AML-193 (cell line): Measurements from ENCODE around the gene COX7A2L.
"Not testable (repeated sequence)": the region's sequence is repeated elsewhere in the genome, so short reads cannot be mapped to it uniquely, and the experiment has no call there.

Experiments used
- DNase-seq, 2 experiments: peaks; one replicate each; lab custom pipeline; 2025; lab: John Stamatoyannopoulos, UW

Gene COX7A2L

GRCh38 chr2:42367835-42368234 lies 6.8 kb upstream of the COX7A2L start:
- no peak for DNase-seq

- DNase-seq: no peak
These were observed 5.4 kb upstream of the COX7A2L start for GRCh38 chr2:42366411-42366810.

- DNase-seq: no peak
These were observed 3.6 kb upstream of the COX7A2L start for GRCh38 chr2:42364658-42365057.

GRCh38 chr2:42363413-42363812 lies 2.4 kb upstream of the COX7A2L start:
- no peak for DNase-seq

DNA sequence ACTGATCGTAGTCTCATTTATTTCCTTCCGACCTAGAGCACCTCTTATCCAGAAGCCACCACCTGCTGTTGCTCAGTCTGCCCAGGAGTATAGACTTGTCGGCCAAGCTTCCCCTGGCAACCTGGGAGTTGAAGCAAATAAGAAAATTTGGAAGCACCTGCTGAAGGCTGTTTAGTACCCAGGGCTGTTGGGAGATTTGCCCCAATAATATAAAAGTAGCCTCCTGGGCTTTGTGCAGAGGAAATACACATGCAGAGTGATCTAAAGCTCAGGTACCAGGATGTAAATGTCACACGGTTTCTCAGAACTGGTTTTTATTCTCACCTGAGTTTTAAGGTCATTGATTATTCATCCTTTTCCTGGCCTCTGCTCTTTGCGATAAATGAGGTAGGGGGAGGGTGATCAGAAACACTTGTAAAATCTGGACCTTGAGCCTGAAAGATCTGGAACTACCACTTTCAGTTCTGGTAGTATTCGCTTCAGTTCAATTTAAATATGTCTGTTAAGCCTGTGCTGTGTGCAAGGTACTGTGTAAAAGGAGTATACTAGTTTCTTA lies 789 bp upstream of the COX7A2L start:
- DNase-seq: no peak

DNA sequence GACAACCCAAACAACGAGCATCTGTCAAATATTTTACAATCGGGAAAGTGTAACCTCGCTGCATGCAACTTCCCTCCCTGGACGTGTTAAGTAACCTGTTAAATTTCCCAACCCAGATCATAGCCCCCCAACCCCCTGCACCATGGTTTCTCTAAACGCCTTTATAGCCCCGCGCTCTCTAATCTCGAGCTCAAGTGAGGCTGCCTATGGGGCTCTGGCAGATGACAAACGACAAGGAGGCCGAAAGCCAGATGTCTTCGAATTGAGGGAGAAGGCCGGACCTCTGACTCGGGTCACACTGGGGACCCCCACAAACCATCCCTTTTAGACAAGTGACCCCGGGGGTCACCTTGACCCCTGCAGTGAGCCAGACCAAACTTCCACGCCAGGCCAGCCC lies 526 bp downstream of the COX7A2L start:
- DNase-seq: no peak

DNA sequence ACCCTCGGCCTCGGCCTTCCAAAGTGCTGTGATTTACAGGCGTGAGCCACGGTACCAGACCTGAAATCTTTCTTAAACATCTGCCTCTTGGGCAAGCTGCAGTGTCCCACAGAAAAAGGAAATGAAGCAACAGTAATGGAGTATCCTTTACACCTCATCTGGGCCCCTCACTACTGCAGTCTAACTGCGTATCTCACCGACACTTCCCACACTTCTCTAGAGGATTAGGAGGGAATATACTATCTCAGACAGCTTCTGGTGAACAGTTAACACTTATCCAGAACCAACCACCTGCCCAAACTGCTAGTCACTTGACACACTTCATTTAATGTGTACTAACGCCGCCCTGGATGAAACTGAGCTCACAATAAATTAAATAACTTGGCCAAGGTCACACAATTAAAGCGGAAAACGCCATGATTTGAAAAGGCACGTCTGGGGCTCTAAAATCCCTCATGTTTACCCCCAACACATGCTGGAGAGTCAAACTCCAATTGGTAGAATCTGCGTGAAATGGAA lies 993 bp downstream of the COX7A2L start:
- peak; percentile 61 to 62 for DNase-seq

GRCh38 chr2:42359304-42359964 lies 1.6 kb downstream of the COX7A2L start:
- peak in 1 of 2 experiments; percentile 1 for DNase-seq

GRCh38 chr2:42353792-42354429 lies 7.1 kb downstream of the COX7A2L start:
- DNase-seq: no peak

- DNase-seq: no peak
These were observed 9.2 kb downstream of the COX7A2L start for GRCh38 chr2:42351864-42352263.

- no peak for DNase-seq
These were observed 10.5 kb downstream of the COX7A2L start for GRCh38 chr2:42350434-42351063.

DNA sequence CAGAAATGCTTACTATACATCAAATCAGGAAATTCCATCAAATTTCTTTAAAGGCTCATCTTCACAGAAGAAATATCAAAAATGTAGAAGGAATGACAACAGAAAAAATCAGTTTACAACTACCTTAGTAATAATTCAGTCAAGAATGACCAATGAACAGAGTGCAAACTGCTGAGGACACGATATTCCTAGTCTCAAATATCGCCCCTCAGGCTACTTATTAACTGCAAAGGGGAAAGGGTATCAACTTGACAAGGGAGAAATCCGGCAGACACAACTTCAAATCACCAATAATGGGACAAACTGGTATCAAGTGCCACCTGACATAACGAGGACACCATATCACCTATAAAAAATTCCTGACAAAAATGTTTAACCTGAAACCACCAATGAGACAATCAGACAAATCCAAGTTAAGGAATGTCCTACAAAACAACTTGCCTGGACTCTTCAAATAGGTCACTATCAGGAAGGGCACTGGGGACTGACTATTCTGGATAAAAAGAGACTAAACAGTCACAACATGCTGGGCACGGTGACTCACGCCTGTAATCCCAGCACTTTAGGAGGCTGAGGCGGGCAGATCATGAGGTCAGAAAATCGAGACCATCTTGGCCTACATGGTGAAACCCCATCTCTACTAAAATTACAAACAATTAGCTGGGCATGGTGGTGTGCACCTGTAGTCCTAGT lies 12.8 kb downstream of the COX7A2L start:
- DNase-seq: no peak

DNA sequence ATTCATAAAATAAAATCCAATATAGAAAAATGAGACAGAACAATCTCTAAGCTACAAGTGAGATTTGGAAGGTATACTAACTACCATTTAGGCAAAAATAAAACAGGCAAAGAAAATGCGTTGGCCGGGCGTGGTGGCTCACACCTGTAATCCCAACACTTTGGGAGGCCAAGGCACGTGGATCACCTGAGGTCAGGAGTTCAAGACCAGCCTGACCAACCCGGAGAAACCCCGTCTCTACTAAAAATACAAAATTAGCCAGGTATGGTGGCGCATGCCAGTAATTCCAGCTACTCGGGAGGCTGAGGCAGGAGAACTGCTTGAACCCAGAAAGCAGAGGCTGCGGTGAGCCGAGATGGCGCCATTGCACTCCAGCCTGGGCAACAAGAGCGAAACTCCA lies 13.5 kb downstream of the COX7A2L start:
- not testable (repeated sequence) for DNase-seq

DNA sequence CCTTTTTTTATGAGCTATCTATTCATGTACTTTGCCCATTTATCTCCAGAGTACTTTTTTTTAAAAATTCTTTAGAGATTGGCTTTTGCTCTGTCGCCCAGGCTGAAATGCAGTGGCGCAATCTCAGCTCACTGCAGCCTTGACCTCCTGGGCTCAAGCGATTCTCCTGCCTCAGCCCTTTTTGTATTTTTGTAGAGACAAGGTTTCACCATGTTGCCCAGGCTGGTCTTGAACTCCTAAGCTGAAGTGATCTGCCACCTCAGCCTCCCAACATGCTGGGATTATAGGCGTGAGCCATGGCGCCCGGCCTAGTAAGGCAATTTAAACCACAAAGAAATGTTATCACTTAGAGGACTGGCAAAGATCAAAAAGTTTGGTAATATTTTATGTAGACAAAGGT lies 14.2 kb downstream of the COX7A2L start:
- not testable (repeated sequence) for DNase-seq

DNA sequence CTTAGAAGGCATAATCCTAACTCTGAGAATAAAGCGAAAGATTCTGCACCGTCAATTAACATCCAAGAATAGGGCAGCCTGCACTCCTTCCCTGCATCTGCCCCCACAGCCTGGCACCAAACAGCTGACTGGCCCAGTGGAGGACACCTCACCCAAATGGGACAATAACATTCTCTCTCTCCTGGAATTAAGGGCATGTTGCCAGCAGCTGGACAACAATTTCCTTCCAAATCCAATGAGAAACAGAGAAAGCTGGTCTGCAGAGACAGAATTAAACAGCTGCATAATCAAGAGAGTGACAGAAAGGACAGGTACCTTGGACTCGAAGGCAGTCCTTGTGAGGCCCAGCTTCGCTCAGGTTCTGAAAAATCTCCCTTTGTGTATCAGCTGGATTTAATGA lies 15.0 kb downstream of the COX7A2L start:
- DNase-seq: no peak

DNA sequence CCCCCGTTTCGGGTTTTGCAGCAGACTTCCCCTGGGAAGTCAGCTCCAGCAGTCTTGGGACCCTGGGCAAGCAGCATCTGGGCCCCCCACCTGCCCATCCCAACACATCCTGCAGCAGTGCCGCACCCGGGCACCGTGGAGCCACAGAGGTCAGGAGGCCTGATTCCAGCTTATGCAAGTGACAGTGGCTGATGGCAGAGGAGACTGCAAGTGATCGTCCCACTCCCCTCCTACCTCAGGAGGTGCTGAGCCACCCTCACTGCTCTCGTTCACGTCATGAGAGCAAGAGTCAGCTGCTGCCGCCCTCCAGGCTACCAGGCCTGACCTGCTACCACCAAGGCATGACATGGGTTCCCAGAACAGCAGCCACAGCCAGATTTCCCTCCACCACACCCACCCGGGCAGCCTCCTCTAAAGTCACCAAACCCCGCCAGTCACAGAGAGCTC lies 18.2 kb downstream of the COX7A2L start:
- no peak for DNase-seq

DNA sequence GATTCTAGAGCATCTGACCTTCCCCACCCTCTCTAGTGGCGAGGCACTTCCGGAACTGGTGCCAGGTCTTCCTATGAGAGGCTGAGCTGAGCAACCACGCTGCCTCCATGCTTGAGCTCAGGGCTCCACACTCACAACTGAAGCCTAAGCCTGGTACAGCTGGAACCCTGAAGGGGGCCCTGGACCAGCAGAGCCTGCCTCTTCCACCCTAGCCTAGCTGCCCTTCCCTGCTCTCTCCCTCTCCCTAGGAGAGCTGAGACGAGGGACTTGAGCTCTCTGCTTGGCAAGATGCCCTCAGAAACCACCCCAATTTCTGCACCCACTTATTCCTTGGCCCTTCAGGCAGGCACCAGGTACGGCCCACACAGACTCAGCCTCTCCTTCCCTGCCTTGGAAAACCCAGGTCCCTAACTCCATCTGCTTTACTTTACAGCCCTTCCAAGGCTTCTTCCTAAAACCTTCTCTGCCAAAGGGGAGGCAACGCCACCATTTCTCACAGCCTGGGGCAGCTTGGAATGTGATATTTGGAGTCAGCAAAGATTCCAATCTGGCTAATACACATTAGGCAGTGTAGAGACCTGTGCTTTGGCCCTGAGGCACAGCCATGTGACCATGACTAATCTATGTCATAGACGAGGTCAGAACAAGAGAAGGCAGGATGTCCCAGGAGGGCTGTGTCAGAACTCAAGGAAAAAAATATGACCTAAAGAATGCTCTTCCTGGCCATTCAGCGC lies 18.8 kb downstream of the COX7A2L start:
- no peak for DNase-seq

- DNase-seq: no peak
These were observed 19.9 kb downstream of the COX7A2L start for GRCh38 chr2:42340938-42341636.

DNA sequence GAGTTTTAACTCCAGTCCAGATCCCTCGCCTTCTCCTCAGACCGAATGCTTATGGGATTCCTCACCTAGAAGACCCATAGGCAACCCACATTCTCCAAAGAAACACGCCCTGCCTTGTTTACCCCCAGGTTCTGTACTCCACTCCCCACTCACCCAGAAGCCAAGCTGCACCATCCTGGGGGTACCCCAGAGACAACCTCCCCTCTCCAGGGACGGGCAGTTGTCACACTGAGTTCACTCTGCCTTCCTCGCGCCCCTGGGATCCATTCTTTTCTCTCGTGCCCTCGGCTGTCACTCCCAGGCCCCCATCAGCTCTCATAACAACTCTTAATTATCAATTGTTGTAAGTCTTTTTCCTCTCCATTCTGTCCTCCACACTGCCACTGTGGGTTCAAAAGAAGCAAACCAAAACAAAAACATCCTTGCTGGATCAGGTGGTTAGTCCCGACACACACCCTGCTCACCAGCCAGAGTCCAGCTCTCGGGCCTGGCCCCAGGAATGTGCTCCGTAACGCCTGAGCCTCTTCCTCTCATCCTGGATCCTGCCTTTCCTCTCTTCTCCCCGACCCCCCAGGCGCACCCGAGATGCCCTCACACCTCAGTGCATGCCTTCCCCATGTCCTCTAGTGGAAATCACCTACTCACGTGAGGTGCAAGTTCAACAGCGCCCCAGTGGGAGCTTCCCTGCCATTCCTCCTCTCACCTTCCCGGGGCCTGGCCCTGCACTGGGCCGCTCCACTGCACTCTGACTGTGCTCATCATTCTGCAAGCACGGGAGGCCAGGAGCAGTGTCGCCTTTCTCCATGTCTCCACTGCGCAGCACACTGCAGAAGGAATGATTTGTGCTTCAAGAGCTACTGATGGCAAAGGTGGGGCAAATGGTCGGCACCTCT lies 20.7 kb downstream of the COX7A2L start:
- DNase-seq: no peak
